Measurements from ENCODE around the gene EVPL.

DNA sequence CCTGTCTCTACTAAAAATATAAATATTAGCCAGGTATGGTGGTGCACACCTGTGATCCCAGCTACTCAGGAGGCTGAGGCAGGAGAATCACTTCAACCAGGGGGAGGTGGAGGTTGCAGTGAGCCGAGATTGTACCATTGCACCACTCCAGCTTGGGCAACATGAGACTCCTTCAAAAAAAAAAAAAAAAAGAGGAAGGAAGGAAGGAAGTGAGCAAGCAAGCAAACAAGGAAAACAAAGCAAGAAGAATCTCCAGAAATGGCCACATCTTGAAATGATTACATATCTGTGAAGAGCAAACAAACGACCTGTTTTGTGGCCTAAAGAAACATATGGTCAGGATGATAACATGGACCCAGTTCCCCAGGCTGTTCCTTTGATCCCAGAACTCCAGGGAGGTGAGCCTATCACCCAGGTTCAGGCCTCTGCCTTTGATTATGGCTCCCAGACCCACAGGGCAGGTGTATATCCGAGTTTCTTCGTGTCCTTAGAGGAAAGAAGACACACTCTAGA, 57.0 kb downstream of the EVPL start:
- TF ChIP-seq POLR2AphosphoS5 (IDR thresholded peaks at IDR 0.05; ENCODE audit: borderline replicate concordance, low read depth, low read length) (no peak), EZH2 (IDR thresholded peaks at IDR 0.05) (no peak)

All from SK-N-MC (cell line).